GM21423 (cell line): ENCODE results near the gene SEPTIN3.

ENCODE experiments used
- ATAC-seq: cut with Tn5 transposase; IDR thresholded peaks from one replicate; pipeline ENCODE4 v1.9.1; 2021; ENCODE audit warnings: mild to moderate bottlenecking, moderate library complexity; ENCODE audit not compliant: unreplicated experiment

The SEPTIN3 gene

GRCh38 chr22:41974691-41975290 is 5.5 kb downstream of the SEPTIN3 start:
- no peak for ATAC-seq

GRCh38 chr22:41975299-41976069 is 6.2 kb downstream of the SEPTIN3 start:
- ATAC-seq, result no peak

GRCh38 chr22:41976070-41976901 is 7.0 kb downstream of the SEPTIN3 start:
- no peak for ATAC-seq

- ATAC-seq, result no peak
These were observed 7.8 kb downstream of the SEPTIN3 start for GRCh38 chr22:41976961-41977566.

GRCh38 chr22:41978732-41979131 is 9.5 kb downstream of the SEPTIN3 start:
- no peak for ATAC-seq

- ATAC-seq, result no peak
These were observed 10.4 kb downstream of the SEPTIN3 start for GRCh38 chr22:41979423-41980250.

GRCh38 chr22:41982865-41983264 is 13.6 kb downstream of the SEPTIN3 start:
- ATAC-seq, result no peak

- ATAC-seq, result no peak
These were observed 14.5 kb downstream of the SEPTIN3 start for GRCh38 chr22:41983513-41984405.

- ATAC-seq, result no peak
These were observed 18.0 kb downstream of the SEPTIN3 start for GRCh38 chr22:41987276-41987675.

GRCh38 chr22:41989246-41989645 is 20.0 kb downstream of the SEPTIN3 start:
- ATAC-seq, result no peak

GRCh38 chr22:41991111-41991510 is 21.9 kb downstream of the SEPTIN3 start:
- no peak for ATAC-seq

- no peak for ATAC-seq
These were observed 23.3 kb downstream of the SEPTIN3 start for GRCh38 chr22:41992496-41992895.

GRCh38 chr22:41995211-41995610 is 26.0 kb downstream of the SEPTIN3 start:
- no peak for ATAC-seq

- no peak for ATAC-seq
These were observed 27.6 kb downstream of the SEPTIN3 start for GRCh38 chr22:41996826-41997225.

GRCh38 chr22:41998361-41999261 is 29.4 kb downstream of the SEPTIN3 start, which contains the start of gene WBP2NL:
Gene WBP2NL, plus strand, starts transcription at chr22:41998788. Its CDS starts 31 bp downstream, at chr22:41998819.
- peak; percentile 83 for ATAC-seq

- no peak for ATAC-seq
These were observed 31.2 kb downstream of the SEPTIN3 start for GRCh38 chr22:42000466-42000865.

- ATAC-seq, result no peak
These were observed 31.9 kb downstream of the SEPTIN3 start for GRCh38 chr22:42001121-42001520.

- ATAC-seq, result no peak
These were observed 32.5 kb downstream of the SEPTIN3 start for GRCh38 chr22:42001706-42002105.
